GM19463 (cell line): Measurements from ENCODE around the gene CDK5.
"Not testable (repeated sequence)": the region's sequence is repeated elsewhere in the genome, so short reads cannot be mapped to it uniquely, and the experiment has no call there.

Source experiments
- ATAC-seq: cut with Tn5 transposase; IDR thresholded peaks from one replicate; pipeline ENCODE4 v1.9.1; 2021; ENCODE audit warnings: mild to moderate bottlenecking, moderate library complexity; ENCODE audit not compliant: unreplicated experiment

Gene CDK5

GRCh38 chr7:151035902-151036301 is 21.8 kb downstream of the CDK5 start:
- no peak for ATAC-seq

GRCh38 chr7:151035026-151035717 is 22.5 kb downstream of the CDK5 start:
- ATAC-seq = no peak

GRCh38 chr7:151034312-151035025 is 23.2 kb downstream of the CDK5 start:
- ATAC-seq = no peak

GRCh38 chr7:151033864-151034249 is 23.8 kb downstream of the CDK5 start:
- no peak for ATAC-seq

GRCh38 chr7:151032936-151033863 is 24.5 kb downstream of the CDK5 start:
- ATAC-seq = no peak

- ATAC-seq = no peak
These were observed 26.7 kb downstream of the CDK5 start for GRCh38 chr7:151031011-151031410.

- ATAC-seq = no peak
These were observed 28.7 kb downstream of the CDK5 start for GRCh38 chr7:151028948-151029501.

GRCh38 chr7:151028131-151028947 is 29.4 kb downstream of the CDK5 start, which contains the start of gene ABCB8:
ABCB8 (plus strand) TSS chr7:151028450; CDS start chr7:151028516, 66 bp downstream.
- ATAC-seq = peak; percentile 95

- ATAC-seq = peak; percentile 1
These were observed 30.0 kb downstream of the CDK5 start for GRCh38 chr7:151027728-151028130.

- ATAC-seq = not testable (repeated sequence)
These were observed 30.6 kb downstream of the CDK5 start for GRCh38 chr7:151026771-151027727.

GRCh38 chr7:151025924-151026671 is 31.6 kb downstream of the CDK5 start:
- no peak for ATAC-seq

GRCh38 chr7:151024435-151025056 is 33.2 kb downstream of the CDK5 start, which contains the start of gene ATG9B:
ATG9B (minus strand) TSS chr7:151024494; CDS start chr7:151024423, 71 bp downstream.
- ATAC-seq = no peak

GRCh38 chr7:151023232-151023631 is 34.5 kb downstream of the CDK5 start:
- ATAC-seq = no peak

GRCh38 chr7:151020231-151020630 is 37.5 kb downstream of the CDK5 start:
- no peak for ATAC-seq

GRCh38 chr7:151019130-151019447 is 38.6 kb downstream of the CDK5 start:
- no peak for ATAC-seq

GRCh38 chr7:151018421-151019129 is 39.1 kb downstream of the CDK5 start:
- peak; percentile 12 for ATAC-seq

- ATAC-seq = peak; percentile 59
These were observed 39.7 kb downstream of the CDK5 start for GRCh38 chr7:151017953-151018420.
